Measurements from ENCODE around the gene OSBPL7.

OSBPL7 gene, protein sequence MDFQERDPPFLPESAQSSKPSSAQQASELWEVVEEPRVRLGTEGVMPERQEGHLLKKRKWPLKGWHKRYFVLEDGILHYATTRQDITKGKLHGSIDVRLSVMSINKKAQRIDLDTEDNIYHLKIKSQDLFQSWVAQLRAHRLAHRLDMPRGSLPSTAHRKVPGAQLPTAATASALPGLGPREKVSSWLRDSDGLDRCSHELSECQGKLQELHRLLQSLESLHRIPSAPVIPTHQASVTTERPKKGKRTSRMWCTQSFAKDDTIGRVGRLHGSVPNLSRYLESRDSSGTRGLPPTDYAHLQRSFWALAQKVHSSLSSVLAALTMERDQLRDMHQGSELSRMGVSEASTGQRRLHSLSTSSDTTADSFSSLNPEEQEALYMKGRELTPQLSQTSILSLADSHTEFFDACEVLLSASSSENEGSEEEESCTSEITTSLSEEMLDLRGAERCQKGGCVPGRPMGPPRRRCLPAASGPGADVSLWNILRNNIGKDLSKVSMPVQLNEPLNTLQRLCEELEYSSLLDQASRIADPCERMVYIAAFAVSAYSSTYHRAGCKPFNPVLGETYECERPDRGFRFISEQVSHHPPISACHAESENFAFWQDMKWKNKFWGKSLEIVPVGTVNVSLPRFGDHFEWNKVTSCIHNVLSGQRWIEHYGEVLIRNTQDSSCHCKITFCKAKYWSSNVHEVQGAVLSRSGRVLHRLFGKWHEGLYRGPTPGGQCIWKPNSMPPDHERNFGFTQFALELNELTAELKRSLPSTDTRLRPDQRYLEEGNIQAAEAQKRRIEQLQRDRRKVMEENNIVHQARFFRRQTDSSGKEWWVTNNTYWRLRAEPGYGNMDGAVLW

DNA sequence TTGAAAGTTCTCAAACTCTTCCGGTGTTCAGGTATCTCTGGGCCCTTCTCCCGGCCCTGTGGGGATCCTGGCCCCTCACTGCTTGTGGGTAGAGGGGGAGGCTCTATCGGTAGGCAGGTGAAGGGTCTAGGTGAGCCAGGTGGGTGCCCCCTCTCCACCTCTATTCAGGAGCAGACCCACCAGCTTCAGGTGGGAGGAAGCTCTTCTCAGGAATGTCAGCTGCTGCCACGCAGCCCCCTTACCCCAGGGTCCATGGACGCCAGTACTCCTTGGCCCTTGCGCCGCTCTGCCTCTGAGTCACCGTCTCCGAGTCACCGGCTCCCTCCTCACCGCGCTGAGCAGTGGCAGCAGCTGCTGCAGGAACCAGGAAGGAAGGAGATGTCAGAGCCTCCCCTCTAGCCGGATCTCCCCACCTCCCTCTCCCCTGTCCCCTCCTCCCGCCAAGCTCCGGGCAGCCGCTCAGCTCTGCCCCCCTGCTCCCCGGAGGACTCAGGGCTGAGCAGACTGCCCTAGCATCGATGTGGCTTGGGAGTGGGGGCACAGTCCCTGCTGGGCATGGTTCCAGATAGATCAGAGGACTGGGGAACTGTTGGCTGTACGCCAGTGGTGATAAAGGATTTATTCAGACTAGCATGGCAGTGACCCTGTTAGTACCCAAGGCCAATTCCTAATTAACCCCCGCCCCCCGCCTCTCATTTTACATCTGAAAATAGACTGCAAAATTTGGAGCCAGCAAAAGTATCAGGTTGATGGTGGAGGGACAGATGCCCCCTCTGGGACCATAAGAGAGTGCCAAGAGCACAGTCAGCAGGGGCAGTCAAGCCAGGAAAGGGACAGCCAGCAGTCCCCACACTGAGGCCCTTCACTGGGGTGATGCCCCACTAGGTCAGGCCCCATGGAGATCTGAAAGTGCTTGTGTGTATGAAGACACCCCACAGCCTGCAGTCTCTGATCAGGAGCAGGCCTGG, at the start of gene OSBPL7:
OSBPL7 (minus strand) TSS at position 371 of the 968 bp plus-strand sequence. CDS start 1,516 bp downstream, outside the sequence.
- peak; percentile 64 for DNase-seq

DNA sequence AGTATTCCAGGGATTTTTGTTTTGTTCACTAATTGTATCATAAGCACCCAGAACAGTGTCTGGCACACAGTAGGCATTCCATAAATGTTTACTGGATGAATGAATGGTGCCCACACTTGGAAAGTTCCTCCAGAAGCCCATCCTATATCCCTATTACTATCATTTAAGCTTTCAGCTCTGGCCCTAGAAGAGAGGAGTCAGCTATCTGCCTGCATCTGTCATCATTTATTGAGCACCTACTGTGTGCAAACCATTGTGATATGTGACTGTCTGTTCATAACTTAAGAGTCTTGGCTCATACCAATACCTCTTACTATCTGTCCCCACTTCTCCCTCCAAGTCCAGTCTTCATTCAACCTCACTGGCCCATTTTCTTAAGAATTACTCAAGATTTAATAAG, 49.5 kb upstream of the OSBPL7 start:
- no peak for DNase-seq

DNA sequence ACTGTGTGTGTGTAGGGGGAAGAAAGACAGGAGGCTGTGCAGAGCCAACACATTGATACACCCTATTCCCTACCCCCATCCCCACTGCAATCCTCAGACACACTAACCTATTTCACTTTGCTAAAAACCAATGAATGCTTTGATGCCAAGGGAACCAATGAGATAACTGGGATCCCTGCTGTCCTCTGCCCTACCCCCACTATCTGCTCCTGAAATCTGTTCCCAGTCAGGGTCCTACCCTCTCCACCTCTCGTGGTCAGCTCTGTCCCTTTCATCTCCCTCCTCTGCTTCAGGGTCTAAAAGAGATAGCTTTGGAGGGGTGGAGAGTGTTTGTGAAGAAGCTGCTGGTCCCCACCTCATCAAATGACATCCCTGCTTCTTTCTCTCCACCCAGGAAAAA, 48.5 kb upstream of the OSBPL7 start:
- DNase-seq, result no peak

DNA sequence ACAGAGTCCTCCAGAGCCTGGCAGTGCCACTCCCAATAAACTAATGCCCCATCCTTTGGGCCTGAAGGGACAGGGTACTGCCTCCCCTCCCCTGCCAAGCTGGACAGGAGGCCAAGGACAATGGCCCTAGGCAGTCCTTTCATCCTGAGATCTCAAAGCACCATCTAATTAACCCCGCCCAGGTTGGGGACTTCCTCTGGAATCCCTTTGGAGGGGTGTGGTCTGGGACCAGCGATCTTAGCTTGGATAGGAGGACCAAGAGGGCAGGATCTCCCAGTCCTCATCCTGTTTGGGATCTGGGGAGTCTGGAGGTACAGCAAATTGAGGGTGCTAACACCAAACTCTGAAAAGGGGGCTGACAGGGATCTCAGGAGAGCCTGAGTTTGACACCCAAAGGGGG, 47.5 kb upstream of the OSBPL7 start:
- no peak for DNase-seq

DNA sequence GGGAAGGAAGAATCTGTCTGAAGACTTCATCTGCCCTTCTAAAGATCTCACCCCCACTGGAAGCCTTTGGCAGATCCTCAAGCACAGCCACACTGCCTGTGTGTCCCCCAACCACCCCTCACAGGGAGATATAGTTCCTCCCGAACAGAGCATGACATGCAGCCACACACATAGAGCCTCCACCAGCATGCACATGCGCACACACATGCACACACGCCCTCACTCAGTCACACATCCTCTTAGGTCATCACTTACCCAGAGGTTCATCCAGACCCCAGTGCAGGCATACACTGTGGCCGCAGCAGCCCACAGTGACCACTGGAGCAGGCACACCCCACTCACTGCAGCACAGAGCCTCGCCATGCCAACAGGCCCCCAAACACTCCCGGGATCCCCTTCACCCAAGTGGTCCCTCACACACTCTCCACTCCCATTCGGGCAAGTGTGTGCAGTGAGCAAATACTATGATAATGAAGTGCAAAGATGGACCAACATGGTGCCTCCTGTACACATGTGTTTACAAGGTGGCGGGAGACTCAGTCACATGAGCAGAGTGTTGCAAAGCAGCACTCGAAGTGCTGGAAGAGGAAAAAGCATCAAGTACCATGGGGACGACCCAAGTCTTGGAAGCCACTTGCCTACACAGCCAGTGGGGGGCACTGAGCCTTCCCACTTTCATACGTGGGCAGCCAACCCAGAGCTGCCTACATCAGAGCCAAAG, 46.4 kb upstream of the OSBPL7 start:
- no peak for DNase-seq

DNA sequence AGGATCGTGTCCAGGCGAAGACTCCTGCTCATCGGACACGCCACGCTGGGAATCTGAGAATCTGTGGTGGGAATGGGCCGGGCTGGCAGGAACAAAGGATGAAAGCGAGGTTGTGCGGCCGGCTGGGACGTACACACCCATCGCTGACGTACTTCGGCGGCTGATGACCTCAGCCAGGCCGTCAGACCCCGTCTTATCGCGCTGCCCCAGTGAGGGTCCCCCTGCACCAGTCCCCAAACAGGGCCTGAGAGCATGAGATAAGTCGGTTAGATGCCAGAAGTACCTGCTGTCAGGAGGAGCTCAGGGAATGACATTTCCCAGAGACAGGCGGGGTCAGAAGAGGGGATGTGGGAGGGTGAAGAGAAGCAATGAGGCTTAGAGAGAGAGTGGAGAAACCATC, 45.3 kb upstream of the OSBPL7 start:
- DNase-seq, result no peak

DNA sequence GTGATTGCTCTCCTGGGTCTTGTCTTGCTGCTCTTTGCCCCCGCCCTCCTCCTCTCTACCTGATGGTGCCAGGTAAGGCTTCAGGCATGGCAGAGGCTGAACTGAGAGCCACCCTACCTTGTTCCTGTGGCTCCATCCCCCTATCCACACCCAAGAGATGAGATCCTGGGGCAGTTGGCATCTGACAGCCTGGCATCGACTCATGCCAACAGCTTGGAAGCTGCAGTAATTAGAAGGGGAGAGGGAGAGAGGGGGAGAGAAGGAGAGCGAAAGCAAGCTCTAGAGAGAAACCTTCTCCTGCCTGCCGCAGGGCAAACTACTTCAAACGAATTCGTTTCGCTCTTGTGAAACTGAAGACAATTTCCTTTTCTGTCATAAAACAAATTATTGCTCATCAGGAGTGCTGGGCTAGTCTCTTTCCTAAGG, 43.2 kb upstream of the OSBPL7 start:
- no peak for DNase-seq

DNA sequence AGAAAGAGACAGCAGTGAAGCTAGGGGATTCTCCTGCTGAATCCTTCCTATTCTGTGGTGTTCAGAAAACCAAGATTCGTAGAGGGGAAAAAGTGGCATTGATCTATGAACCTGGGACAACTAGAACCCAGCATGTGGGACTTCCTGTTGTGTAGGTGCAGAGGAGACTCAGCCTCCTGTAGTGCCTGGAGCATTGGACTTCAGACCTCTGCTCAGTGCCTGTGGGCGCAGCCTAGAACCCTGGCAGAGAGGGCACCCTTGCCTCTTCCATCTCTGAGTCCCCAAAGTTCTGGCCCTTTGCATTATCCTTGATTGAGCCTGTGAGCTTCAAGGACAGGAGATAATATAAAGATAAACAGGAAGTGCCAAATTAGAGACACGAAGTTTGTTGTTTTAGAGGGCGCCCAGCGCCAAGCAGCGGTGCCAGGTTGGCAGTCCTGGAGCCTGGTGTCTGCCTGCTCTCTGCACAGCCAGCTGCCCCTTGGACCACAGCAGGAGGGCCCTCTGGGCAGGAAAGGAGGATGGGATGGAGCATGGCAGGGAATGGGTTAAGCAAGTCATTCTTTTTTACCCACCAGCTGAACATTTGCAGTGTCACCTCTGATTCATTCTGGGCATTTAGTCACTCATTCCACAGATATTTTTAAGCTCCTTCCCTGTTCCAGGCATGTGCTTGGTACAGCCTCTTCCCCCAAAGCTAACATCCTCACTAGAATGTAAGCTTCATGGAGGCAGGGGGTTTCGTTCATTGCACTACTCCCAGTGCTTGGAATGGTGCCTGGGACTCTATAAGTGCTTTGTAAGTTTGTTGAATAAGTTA, 41.2 kb upstream of the OSBPL7 start:
- DNase-seq, result no peak

DNA sequence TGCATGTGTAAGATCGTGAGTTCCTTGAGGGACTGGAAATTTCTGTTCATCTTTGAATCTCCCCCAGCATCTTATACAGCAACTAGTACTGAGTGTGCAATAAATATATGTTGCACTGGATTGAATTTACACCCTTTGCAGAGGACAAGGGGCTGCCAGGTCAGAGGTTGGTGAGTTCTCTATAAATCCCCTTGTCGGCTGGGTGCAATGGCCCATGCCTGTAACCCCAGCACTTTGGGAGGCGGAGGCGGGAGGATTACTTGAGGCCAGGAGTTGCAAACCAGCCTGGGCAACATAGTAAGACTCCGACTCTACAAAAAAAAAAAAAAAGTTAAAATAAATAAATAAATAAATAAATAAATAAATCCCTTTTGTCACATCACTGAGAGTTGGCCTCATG, 38.8 kb upstream of the OSBPL7 start:
- no peak for DNase-seq

DNA sequence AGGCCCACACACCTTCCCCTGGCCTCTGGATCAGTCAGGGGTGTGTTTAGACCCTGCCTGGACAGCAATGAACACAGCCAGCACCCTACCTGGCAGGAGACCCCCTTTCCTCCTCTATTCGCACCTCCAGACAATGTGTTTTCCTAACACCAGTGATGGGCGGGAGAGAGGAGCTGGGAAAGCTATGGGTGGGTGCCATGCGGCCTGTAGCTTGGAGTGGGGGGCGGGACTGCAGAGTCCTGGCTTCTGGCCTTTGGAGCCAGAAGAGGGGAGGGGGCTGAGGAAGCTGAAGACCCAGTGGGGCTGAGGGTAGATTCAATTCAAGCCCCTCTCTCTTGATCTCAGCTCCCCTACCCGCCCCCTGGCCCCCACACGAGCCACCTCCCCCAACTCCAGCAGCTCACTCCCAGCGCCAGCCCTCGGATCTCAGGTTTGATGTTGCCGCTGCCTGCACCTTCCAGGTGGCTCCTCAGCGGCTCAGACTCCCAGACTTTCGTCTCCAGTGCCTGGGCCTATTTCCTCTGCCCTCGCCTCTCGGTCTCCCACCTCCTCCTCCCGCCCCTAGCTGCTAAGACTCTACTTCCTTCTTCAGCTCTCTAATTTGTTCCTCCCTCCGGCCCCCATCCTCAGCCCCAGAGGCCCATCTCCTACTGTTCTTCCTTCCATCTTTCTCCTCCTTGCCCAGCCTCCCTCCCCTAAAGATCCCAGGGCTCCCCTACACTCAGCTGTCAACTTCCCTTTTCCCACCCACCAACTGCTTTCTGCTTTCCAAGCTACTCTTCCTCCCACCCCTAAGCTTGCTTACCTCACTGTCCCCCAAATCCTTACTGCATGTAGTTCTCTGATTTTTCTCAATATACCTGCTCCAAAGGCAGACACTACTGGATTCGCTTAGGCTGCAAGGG, 36.2 kb upstream of the OSBPL7 start:
- DNase-seq, result no peak

DNA sequence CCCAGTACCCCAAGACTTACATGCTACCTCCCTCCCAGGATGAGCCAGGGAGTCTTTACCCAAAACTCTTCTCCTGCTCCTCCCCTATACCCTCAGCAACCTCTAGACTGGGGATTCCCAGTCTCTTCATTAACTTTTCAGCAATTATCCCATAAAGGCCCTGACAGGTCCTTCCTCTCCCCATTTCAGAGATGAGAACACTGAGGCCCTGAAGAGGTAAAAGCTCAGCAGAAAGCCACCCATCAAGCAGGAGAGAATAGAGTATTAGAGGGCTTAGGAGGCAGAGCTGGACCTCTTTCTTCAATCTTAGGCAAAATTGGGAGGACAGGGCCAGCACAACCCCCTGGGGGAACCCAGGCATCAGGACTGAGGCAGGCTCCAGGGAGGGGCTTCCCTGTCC, 35.2 kb upstream of the OSBPL7 start:
- DNase-seq, result no peak

DNA sequence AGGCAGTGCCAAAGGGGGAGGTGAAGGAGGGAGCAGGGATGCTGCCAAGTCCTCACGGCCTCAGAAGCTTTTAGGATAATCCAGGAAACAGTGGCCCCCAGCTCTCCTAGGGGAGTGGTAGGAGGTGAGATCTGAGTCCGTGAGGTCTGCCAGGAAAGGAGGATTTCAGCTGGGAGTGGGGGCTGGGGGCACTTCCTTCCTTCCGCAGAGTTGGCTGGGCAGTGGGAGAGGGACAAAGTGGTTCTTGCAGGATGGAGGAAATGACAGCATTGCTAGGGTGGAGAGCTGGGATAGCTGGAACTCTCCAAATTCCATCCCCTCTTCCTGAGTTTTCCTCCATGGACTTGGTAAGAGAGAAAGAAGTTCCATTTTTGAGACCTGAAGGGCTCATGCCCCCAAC, 34.1 kb upstream of the OSBPL7 start:
- no peak for DNase-seq

DNA sequence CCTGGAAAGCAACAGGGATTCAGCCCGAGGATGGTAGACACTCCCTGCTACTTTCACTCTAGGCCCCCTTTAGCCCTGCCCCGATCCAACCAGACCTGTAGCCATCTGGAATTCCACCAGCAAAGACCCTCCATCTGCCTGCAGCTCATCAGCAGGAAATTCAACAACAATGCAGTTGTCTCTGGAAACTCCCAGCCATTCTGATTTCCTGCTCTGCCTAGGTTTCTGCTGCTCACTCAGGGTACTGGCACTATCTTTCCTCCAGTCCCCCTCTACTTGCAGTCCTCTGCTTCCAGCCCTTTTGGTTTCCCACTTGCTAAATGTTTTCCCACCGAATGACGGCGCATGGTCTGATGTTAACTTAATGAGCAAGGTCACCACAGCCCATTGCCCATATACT, 32.0 kb upstream of the OSBPL7 start:
- no peak for DNase-seq

DNA sequence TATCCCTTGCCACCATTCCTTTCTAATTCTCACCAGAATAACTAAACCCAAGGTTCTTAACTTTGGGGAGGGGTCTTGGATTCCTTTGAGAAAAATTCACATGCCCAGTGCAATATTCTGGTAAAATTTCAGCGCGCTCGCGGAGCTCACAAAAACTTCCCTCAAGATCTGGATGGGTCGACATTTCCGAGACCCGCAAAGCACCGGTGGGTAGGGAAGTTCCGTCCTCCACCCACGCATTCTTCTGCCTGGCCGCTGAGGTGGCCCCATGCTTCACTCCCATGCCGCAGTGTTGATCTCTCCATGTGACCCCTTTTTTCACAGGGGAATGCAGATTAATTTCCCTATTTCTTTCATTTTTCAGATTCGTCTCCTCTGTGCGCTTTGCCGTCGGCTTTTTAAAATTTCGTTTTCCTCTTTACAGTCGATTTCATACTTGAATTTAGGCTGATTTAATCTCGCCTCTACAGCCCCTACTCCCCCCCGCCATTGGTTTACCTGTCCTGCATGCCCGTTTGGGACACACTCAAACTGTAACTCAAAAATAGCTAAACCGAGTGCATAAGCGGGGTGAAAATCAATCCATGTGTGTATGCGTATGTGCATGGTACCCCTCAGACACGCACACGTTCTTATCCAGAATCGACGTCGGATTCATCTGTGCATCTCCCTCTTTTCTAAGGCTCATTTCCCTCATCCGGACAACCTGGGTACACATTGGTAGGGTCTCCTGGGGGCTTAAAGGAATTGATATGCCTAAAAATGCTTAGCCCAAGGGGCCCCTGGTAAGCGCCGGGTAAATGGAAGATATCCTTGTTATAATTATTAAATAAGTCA, 30.7 kb upstream of the OSBPL7 start:
- no peak for DNase-seq

DNA sequence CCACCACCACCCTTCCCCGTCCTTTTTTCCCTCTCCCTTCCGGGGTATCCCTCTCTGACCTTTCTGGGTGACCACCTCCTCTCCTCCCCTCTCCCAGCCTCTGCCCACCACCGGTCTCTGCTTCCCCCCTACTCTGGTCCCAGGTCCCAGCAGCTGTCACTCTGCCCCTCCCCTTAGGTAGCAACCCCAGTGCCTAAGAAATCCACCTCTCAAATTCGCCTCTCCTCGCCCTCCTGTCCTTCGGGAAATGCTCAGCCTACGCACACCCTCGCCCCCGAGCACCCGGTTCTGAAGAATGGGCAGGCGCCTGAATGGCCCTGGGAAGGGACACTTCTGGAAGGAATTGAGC, 30.1 kb upstream of the OSBPL7 start:
- no peak for DNase-seq

DNA sequence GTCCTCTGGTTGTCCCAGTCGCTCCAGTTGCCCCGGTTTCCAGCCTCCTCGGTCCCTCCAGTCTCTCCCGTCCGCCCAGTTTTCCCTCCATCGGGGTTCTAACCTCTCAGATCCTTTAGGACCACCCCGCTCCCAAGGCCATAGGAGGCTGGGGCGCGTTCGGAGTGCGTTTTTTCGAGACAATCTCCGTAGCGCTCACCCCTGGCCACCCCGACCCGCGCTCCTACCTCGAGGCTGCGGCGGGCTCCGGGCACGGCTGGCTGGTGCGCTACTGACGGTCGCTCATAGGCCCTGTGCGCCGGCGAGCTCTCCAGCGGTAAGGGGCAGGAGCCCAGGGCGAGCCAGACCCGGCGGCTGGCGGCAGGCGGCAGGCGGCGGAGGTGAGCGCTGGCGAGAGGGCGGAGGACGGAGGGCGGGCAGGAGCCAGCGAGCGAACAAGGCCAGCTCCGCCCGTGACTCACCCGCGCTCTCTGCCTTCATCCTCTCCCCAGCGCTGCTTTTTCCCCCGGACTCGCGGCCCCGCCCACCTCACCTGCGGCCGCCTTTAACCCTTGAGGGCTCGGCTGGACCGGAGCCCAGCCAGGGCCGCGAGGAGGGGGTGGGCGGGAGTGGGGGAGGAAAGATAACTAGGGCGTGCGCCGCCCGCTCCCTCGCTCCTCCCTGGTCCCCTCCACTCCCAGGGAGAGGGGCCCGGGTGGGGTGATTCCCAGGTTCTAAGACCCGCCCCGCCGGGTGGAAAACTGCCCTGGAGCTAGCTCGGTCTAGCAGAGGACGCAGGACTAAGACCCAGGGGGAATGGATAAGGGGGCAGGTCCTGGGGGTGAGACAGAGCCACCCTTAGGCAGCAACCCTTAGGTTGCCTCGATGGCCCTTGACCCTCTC, 29.3 kb upstream of the OSBPL7 start, which contains the start of gene SP6:
SP6 (minus strand) TSS at position 472 of the 882 bp plus-strand sequence. CDS start 2,734 bp downstream, outside the sequence.
- peak; percentile 71 for DNase-seq

DNA sequence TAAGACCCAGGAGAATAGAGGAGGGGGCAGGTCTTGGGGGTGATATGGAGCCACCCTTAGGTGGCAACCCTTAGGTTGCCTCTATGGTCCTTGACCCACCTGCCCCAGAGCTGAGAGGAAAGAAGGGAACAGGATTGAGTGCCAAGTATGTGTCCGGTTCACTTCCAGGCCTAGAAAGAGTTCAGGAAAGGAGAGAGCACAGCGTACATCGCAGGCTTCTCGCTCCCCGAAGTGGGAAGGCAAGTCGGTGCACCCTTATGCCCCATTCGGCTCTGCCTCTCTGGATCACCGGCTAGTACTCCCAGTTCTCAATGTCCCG, 28.7 kb upstream of the OSBPL7 start:
- no peak for DNase-seq

DNA sequence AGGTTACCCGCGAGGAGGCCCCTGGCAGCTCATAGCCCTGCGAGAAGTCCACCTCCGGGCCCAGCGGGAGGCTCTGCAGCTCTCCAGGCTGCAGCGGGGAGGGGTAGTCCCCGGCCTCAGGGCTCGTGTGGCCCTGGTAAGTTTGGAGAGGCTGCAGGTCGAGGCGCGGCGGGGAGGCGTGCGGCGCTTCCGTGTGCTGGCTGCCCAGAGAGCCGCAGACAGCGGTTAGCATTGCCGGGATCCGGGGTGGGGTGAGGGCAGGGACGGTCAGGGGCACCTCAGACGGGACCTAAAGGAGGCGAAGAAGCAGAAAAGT, 26.6 kb upstream of the OSBPL7 start:
- DNase-seq, result no peak

Measured in stimulated activated CD4-positive, alpha-beta T cell treated with anti-CD3 and anti-CD28 coated beads, Interleukin-12 subunit alpha, Interleukin-12 subunit beta, amount 100 ng/mL, for 4 hours (primary cell).